H1 (cell line): Measurements from ENCODE around the gene STT3A. TPM values are rescaled to one million over a fixed set of nuclear protein-coding genes. Genes with fewer than 3 reads are reported as not detected.

Experiments
- CTCF ChIA-PET: fragments of 300-600 bp; sonication (Branson Sonifier 250); formaldehyde crosslinking; loops from one replicate; lab custom pipeline; 2021; ENCODE audit not compliant: partially characterized antibody; lab: Charles Lee
- POLR2A ChIA-PET: fragments of 300-600 bp; sonication (Branson Sonifier 250); formaldehyde crosslinking; loops from one replicate; lab custom pipeline; 2021; ENCODE audit warnings: inconsistent platforms; ENCODE audit not compliant: partially characterized antibody; lab: Charles Lee
- DNase-seq, 2 experiments: peaks; one replicate each; pipeline versions ENCODE4 v3.0.0 to v3.0.0-alpha.2; 2010 to 2022; ENCODE audit warnings: low spot score in 2 of 2, low read depth in 1 of 2, mixed read lengths in 1 of 2
- FAIRE-seq: peaks from 2 replicates; lab custom pipeline; 2011; peaks lifted over from hg19 to GRCh38; lab: Jason Lieb, UNC
- H2AFZ ChIP-seq: 2 replicates; pipeline ENCODE4 v1.8.1; 2012; ENCODE audit warnings: low read length, inconsistent platforms
- H2AK5ac ChIP-seq: 2 replicates; pipeline ENCODE4 v1.6.1; 2013; ENCODE audit warnings: low read depth, low read length
- H2BK120ac ChIP-seq: replicated peaks from 2 replicates; pipeline ENCODE3; 2013; ENCODE audit warnings: low read depth, low read length, inconsistent platforms
- H2BK12ac ChIP-seq: 2 replicates; pipeline ENCODE4 v1.6.1; 2013; ENCODE audit warnings: low read depth, low read length
- H2BK15ac ChIP-seq: 2 replicates; pipeline ENCODE4 v1.6.1; 2013; ENCODE audit warnings: low read length
- H2BK20ac ChIP-seq: 2 replicates; pipeline ENCODE4 v1.6.1; 2013; ENCODE audit warnings: low read length
- H2BK5ac ChIP-seq: 2 replicates; pipeline ENCODE4 v1.6.1; 2013; ENCODE audit warnings: low read depth, low read length
- H3K14ac ChIP-seq: 2 replicates; pipeline ENCODE4 v1.6.1; 2013; ENCODE audit warnings: inconsistent platforms; ENCODE audit not compliant: insufficient read length
- H3K18ac ChIP-seq: 2 replicates; pipeline ENCODE4 v1.6.1; 2013; ENCODE audit warnings: low read length; ENCODE audit errors: extremely low read depth
- H3K23ac ChIP-seq: 2 replicates; pipeline ENCODE4 v1.6.1; 2013; ENCODE audit warnings: inconsistent platforms; ENCODE audit not compliant: insufficient read length
- H3K23me2 ChIP-seq: 2 replicates; pipeline ENCODE4 v1.6.1; 2013; ENCODE audit warnings: low read depth, low read length
- H3K27ac ChIP-seq: 2 replicates; pipeline ENCODE4 v1.6.1; 2011; ENCODE audit warnings: low read depth, low read length, inconsistent platforms
- H3K27me3 ChIP-seq, 4 experiments: replicated peaks in 1 of 4; 1 replicate in 1 of 4; 2 replicates in 3 of 4; pipeline versions ENCODE4 v1.6.1 to v1.8.1; 2011 to 2013; ENCODE audit warnings: low read length in 3 of 4, mild to moderate bottlenecking in 3 of 4, inconsistent platforms in 2 of 4, mixed read lengths in 2 of 4, moderate library complexity in 1 of 4; ENCODE audit not compliant: control insufficient read depth in 3 of 4, insufficient read depth in 3 of 4; ENCODE audit errors: extremely low read depth in 1 of 4
- H3K36me3 ChIP-seq, 4 experiments: 2 replicates each; pipeline versions ENCODE4 v1.6.1 to v1.8.1; 2011 to 2013; ENCODE audit warnings: mild to moderate bottlenecking in 4 of 4, low read length in 3 of 4, moderate library complexity in 2 of 4, control low read depth in 1 of 4, inconsistent platforms in 1 of 4; ENCODE audit not compliant: insufficient read depth in 4 of 4, control insufficient read depth in 2 of 4
- H3K4ac ChIP-seq: replicated peaks from 2 replicates; pipeline ENCODE3; 2013; ENCODE audit warnings: low read length, low read depth, mixed read lengths, inconsistent platforms; ENCODE audit not compliant: insufficient read length
- H3K4me1 ChIP-seq, 4 experiments: replicated peaks in 1 of 4; 1 replicate in 1 of 4; 2 replicates in 3 of 4; pipeline versions ENCODE4 v1.6.1 to v1.8.1; 2011 to 2013; ENCODE audit warnings: low read length in 3 of 4, inconsistent platforms in 2 of 4, mixed read lengths in 1 of 4; ENCODE audit not compliant: insufficient read depth in 4 of 4, control insufficient read depth in 3 of 4
- H3K4me2 ChIP-seq, 2 experiments: 2 replicates each; pipeline versions ENCODE4 v1.6.1 to v1.8.1; 2011 to 2013; ENCODE audit warnings: low read depth in 2 of 2, low read length in 2 of 2, control low read depth in 1 of 2, inconsistent platforms in 1 of 2, mild to moderate bottlenecking in 1 of 2; ENCODE audit not compliant: insufficient read depth in 1 of 2
- H3K4me3 ChIP-seq, 4 experiments: fragments of 200-600, 300-600 bp in 1 of 4; sonication (generic), shearing (Covaris generic), sonication (Bioruptor Twin) in 1 of 4; 2 replicates each; pipeline versions ENCODE4 v1.5.1 to v1.8.1; 2011 to 2016; ENCODE audit warnings: low read length in 4 of 4, low read depth in 3 of 4, control low read depth in 2 of 4, inconsistent platforms in 2 of 4, mild to moderate bottlenecking in 2 of 4, mixed read lengths in 1 of 4, moderate library complexity in 1 of 4; ENCODE audit not compliant: insufficient read depth in 2 of 4; ENCODE audit errors: extremely low read depth in 1 of 4
- H3K56ac ChIP-seq: replicated peaks from 2 replicates; pipeline ENCODE3; 2013; ENCODE audit warnings: low read depth, mild to moderate bottlenecking, mixed read lengths, low read length, inconsistent platforms; ENCODE audit not compliant: insufficient read length
- H3K79me1 ChIP-seq: 2 replicates; pipeline ENCODE4 v1.6.1; 2013; ENCODE audit warnings: low read depth, low read length, control low read depth
- H3K79me2 ChIP-seq, 2 experiments: 2 replicates each; pipeline versions ENCODE4 v1.6.1 to v1.8.1; 2012 to 2013; ENCODE audit warnings: low read length in 2 of 2, mild to moderate bottlenecking in 2 of 2, inconsistent platforms in 1 of 2; ENCODE audit not compliant: insufficient read depth in 2 of 2, control insufficient read depth in 1 of 2
- H3K9ac ChIP-seq, 4 experiments: replicated peaks in 1 of 4; 1 replicate in 1 of 4; 2 replicates in 3 of 4; pipeline versions ENCODE4 v1.6.1 to v1.8.1; 2011 to 2013; ENCODE audit warnings: low read depth in 3 of 4, low read length in 3 of 4, control low read depth in 2 of 4, mild to moderate bottlenecking in 2 of 4, moderate library complexity in 2 of 4, inconsistent platforms in 1 of 4; ENCODE audit errors: extremely low read depth in 1 of 4
- H3K9me3 ChIP-seq, 2 experiments: 2 replicates each; pipeline versions ENCODE4 v1.6.1 to v1.8.1; 2012 to 2013; ENCODE audit warnings: mild to moderate bottlenecking in 2 of 2, moderate library complexity in 2 of 2, control low read depth in 1 of 2, inconsistent platforms in 1 of 2, low read depth in 1 of 2, low read length in 1 of 2, mixed read lengths in 1 of 2; ENCODE audit not compliant: insufficient read depth in 2 of 2
- H4K20me1 ChIP-seq, 2 experiments: replicated peaks in 1 of 2; 2 replicates each; pipeline versions ENCODE3 to v1.8.1; 2011 to 2013; ENCODE audit warnings: inconsistent platforms in 2 of 2, low read length in 2 of 2, mild to moderate bottlenecking in 1 of 2; ENCODE audit not compliant: insufficient read depth in 2 of 2, control insufficient read depth in 1 of 2
- H4K5ac ChIP-seq: 2 replicates; pipeline ENCODE4 v1.6.1; 2013; ENCODE audit warnings: low read length, low read depth, mixed read lengths, inconsistent platforms; ENCODE audit not compliant: insufficient read length
- H4K8ac ChIP-seq: 2 replicates; pipeline ENCODE4 v1.8.0; 2013; ENCODE audit warnings: mild to moderate bottlenecking, moderate library complexity, low read length, inconsistent platforms; ENCODE audit not compliant: insufficient read depth; ENCODE audit errors: extremely low read depth
- H4K91ac ChIP-seq: replicated peaks from 2 replicates; pipeline ENCODE3; 2013; ENCODE audit warnings: low read length, mixed read lengths, inconsistent platforms; ENCODE audit not compliant: insufficient read length
- ATF3 ChIP-seq: IDR thresholded peaks from 2 replicates; pipeline ENCODE4 v1.6.1; 2011; ENCODE audit warnings: low read depth, mild to moderate bottlenecking, low read length; ENCODE audit not compliant: insufficient read depth
- CBX8 ChIP-seq: fragments of 300-800, 300-1000 bp; sonication (generic); IDR thresholded peaks from 2 replicates; pipeline ENCODE4 v1.7.1; 2016; ENCODE audit warnings: low read depth, low read length, borderline replicate concordance
- NRF1 ChIP-seq: IDR thresholded peaks from 2 replicates; pipeline ENCODE4 v1.6.1; 2011; ENCODE audit warnings: mild to moderate bottlenecking, low read depth, low read length, improper control_type of control experiment
- SIRT6 ChIP-seq: IDR thresholded peaks from one replicate; pipeline ENCODE4 v1.7.1; 2012; ENCODE audit warnings: low read length, inconsistent platforms
- ZNF274 ChIP-seq: IDR thresholded peaks from 2 replicates; pipeline ENCODE4 v1.7.0; 2012; ENCODE audit warnings: low read length, borderline replicate concordance; ENCODE audit errors: extremely low read depth
- WGBS, 2 experiments: shearing (Covaris generic) in 1 of 2; methylation state at CpG; one replicate each; pipeline versions ENCODE4 v1.1.6 to v1.1.7; 2013 to 2015; ENCODE audit warnings: low lambda C conversion rate in 2 of 2, mixed read lengths in 2 of 2, inconsistent platforms in 1 of 2, low coverage in 1 of 2, missing lambda C conversion rate in 1 of 2; ENCODE audit not compliant: insufficient replicate concordance in 2 of 2, insufficient coverage in 1 of 2, insufficient read length in 1 of 2; ENCODE audit errors: extremely low coverage in 1 of 2, missing lambda C conversion rate in 1 of 2; 5-methylcytosine and 5-hydroxymethylcytosine counted together
- polyA plus RNA-seq, 7 experiments: library from polyadenylated mRNA; depleted of rRNA in 3 of 7; stranded (reverse) in 5 of 7; unstranded in 2 of 7; fragments of >200 nt in 5 of 7; fragments of 200-250 nt in 2 of 7; gene quantifications; 1 replicate in 5 of 7; 2 replicates in 1 of 7; 4 replicates in 1 of 7; pipeline versions ENCODE4 v1.2.1 to v1.2.3, GENCODE V29; 2011 to 2013; ENCODE audit warnings: missing spikeins in 2 of 7, mixed read lengths in 2 of 7
- total RNA-seq: library from RNA; stranded (reverse); fragmentation: NEBNext Ultra II Directional; extraction: Animal tissue kit (Norgen Biotek cat#: 25700); gene quantifications from 2 replicates; pipeline ENCODE4 v1.2.1, GENCODE V29; 2021

Gene STT3A
- total and polyA plus RNA-seq, 2 of the 8 experiments (the other 6 are each of a cell fraction or from before 2014, with no cell fraction given), result 173 to 211 TPM

DNA sequence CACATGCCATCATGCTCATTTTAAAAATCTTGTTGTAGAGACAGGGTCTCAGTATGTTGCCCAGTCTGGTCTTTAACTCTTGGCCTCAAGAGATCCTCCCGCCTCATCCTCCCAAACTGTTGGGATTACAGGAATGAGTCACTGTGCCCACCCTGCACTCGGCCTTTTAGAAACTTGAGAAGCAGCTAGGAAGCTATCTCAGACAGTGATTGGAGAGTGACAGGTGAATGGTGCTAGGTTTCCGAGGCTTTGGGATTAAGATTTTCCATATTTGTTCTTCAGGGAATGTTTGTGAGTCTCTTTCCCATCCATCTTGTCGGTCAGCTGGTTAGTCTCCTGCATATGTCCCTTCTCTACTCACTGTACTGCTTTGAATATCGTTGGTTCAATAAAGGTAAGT lies 12.8 kb upstream of the STT3A start:
- Histone ChIP-seq H3K18ac (no peak overlapping the region), H3K14ac (no peak overlapping the region), H2BK120ac (no peak overlapping the region), H3K9ac (no peak overlapping the region; a peak in 1 of 7 replicates), H3K4me1 (no peaks in the 10 kb centered on the region), H2BK20ac (no peak overlapping the region), H2BK12ac (no peak overlapping the region), H3K4ac (no peak overlapping the region), H3K27me3 (no peaks in the 10 kb centered on the region), H3K27ac (no peak overlapping the region), H3K36me3 (peaks cover 34 to 85% (median 64%) of the 10 kb centered on the region in 4 experiments), H3K23ac (no peak overlapping the region), H3K4me2 (no peak overlapping the region), H3K4me3 (no peak overlapping the region), H4K91ac (no peak overlapping the region), H2AFZ (no peak overlapping the region), H2BK5ac (no peak overlapping the region), H2AK5ac (no peak overlapping the region), H3K79me2 (no peaks in the 10 kb centered on the region), H4K8ac (no peak overlapping the region), H3K9me3 (no peaks in the 10 kb centered on the region), H3K56ac (no peak overlapping the region), H3K23me2 (no peaks in the 10 kb centered on the region), H3K79me1 (no peaks in the 10 kb centered on the region), H4K5ac (no peak overlapping the region), H2BK15ac (no peak overlapping the region), H4K20me1 (no peaks in the 10 kb centered on the region)
- TF ChIP-seq ATF3 (no peak), NRF1 (no peak), ZNF274 (no peak), SIRT6 (no peak), CBX8 (no peak)
- no peak for FAIRE-seq
- 91% methylated on average over 5 of the region's 5 CpGs; no CpG with 5 or more reads in 1 of the 2 experiments for WGBS, 2 experiments
- no peak for DNase-seq
- ChIA-PET POLR2A (interaction anchor here (1.4 kb wide), 1 partner anchor 10 kb away, joined by 5 read pairs; the partner anchor contains the start of gene EI24), CTCF (interaction anchor here (1.2 kb wide), 1 partner anchor 10 kb away, joined by 3 read pairs; the partner anchor contains the start of gene EI24)
